Endothelial cell of umbilical vein (primary cell): Measurements from ENCODE around the gene RIPK4. TPM values are rescaled to one million over a fixed set of nuclear protein-coding genes. Genes with fewer than 3 reads are reported as not detected.

Experiments
- BruUV-seq: library from RNA; stranded (reverse); fragments of 400-500 nt; replicated peaks from 2 replicates; lab custom pipeline; 2021; lab: Mats Ljungman, UMichigan
- CTCF ChIA-PET: fragments of 300-600, 350-600 bp; sonication (Branson Sonifier 250); formaldehyde crosslinking; loops from one replicate; lab custom pipeline; 2021; ENCODE audit warnings: antibody characterized with exemption, inconsistent platforms; lab: Charles Lee
- POLR2A ChIA-PET: fragments of 300-600, 350-600 bp; sonication (Branson Sonifier 250); formaldehyde crosslinking; loops from one replicate; lab custom pipeline; 2021; ENCODE audit warnings: antibody characterized with exemption, inconsistent platforms; lab: Charles Lee
- DNase-seq: peaks from one replicate; pipeline ENCODE4 v3.0.0-alpha.2; 2011; ENCODE audit warnings: low read depth, low spot score
- FAIRE-seq: peaks from 2 replicates; lab custom pipeline; 2011; peaks lifted over from hg19 to GRCh38; lab: Jason Lieb, UNC
- H2AFZ ChIP-seq: 2 replicates; pipeline ENCODE4 v1.6.0; 2012; ENCODE audit warnings: low read depth, low read length, control low read depth, inconsistent platforms
- H3K27ac ChIP-seq: 2 replicates; pipeline ENCODE4 v1.5.1; 2011; ENCODE audit warnings: low read depth, mild to moderate bottlenecking, control low read depth, low read length, moderate library complexity; ENCODE audit not compliant: insufficient read depth
- H3K27me3 ChIP-seq, 2 experiments: 2 replicates each; pipeline versions ENCODE4 v1.6.0 to v1.6.1; 2011; ENCODE audit warnings: low read length in 2 of 2, mixed read lengths in 1 of 2; ENCODE audit not compliant: control insufficient read depth in 2 of 2, insufficient read depth in 2 of 2
- H3K36me3 ChIP-seq, 2 experiments: 2 replicates in 1 of 2; 3 replicates in 1 of 2; pipeline ENCODE4 v1.5.1; 2011; ENCODE audit warnings: low read length in 2 of 2, mild to moderate bottlenecking in 1 of 2, moderate library complexity in 1 of 2; ENCODE audit not compliant: control insufficient read depth in 2 of 2, insufficient read depth in 2 of 2; ENCODE audit errors: extremely low read depth in 1 of 2
- H3K4me1 ChIP-seq: 3 replicates; pipeline ENCODE4 v1.5.1; 2011; ENCODE audit warnings: mild to moderate bottlenecking, low read length; ENCODE audit not compliant: control insufficient read depth, insufficient read depth; ENCODE audit errors: extremely low read depth
- H3K4me2 ChIP-seq: 2 replicates; pipeline ENCODE4 v1.6.1; 2011; ENCODE audit warnings: low read length, control low read depth, mixed read lengths; ENCODE audit not compliant: insufficient read depth
- H3K4me3 ChIP-seq, 3 experiments: fragments of 200-600 bp in 1 of 3; sonication (generic), shearing (Covaris generic) in 1 of 3; replicated peaks in 1 of 3; 2 replicates each; pipeline ENCODE4 v1.5.1; 2011 to 2016; ENCODE audit warnings: control low read depth in 3 of 3, low read length in 3 of 3, mild to moderate bottlenecking in 2 of 3, inconsistent platforms in 1 of 3, low read depth in 1 of 3, moderate library complexity in 1 of 3; ENCODE audit not compliant: insufficient read depth in 1 of 3
- H3K79me2 ChIP-seq: 2 replicates; pipeline ENCODE4 v1.6.0; 2012; ENCODE audit warnings: low read length, inconsistent platforms; ENCODE audit not compliant: control insufficient read depth, insufficient read depth
- H3K9ac ChIP-seq: replicated peaks from 2 replicates; pipeline ENCODE3; 2011; ENCODE audit warnings: low read length, control low read depth; ENCODE audit not compliant: insufficient read depth; ENCODE audit errors: extremely low read depth
- H3K9me1 ChIP-seq: replicated peaks from 3 replicates; pipeline ENCODE4 v1.6.0; 2011; ENCODE audit warnings: mild to moderate bottlenecking, low read length; ENCODE audit not compliant: control insufficient read depth, insufficient read depth; ENCODE audit errors: extremely low read depth
- H3K9me3 ChIP-seq: replicated peaks from 2 replicates; pipeline ENCODE4 v1.5.1; 2012; ENCODE audit warnings: low read length, inconsistent platforms; ENCODE audit not compliant: control insufficient read depth, insufficient read depth
- H4K20me1 ChIP-seq: replicated peaks from 2 replicates; pipeline ENCODE3; 2011; ENCODE audit warnings: mild to moderate bottlenecking, low read length; ENCODE audit not compliant: control insufficient read depth, insufficient read depth; ENCODE audit errors: extremely low read depth
- EZH2 ChIP-seq: IDR thresholded peaks from 2 replicates; pipeline ENCODE4 v1.6.1; 2012; ENCODE audit warnings: borderline replicate concordance, low read depth, mild to moderate bottlenecking, moderate library complexity, low read length, inconsistent platforms; ENCODE audit not compliant: severe bottlenecking
- FOS ChIP-seq: IDR thresholded peaks from 2 replicates; pipeline ENCODE4 v1.6.1; 2011; ENCODE audit warnings: mild to moderate bottlenecking, low read length, moderate library complexity, borderline replicate concordance; ENCODE audit not compliant: insufficient read depth
- GATA2 ChIP-seq: IDR thresholded peaks from 2 replicates; pipeline ENCODE4 v1.7.0; 2011; ENCODE audit warnings: low read depth, mild to moderate bottlenecking, moderate library complexity, mixed read lengths, low read length; ENCODE audit not compliant: insufficient read length, insufficient read depth
- JUN ChIP-seq: IDR thresholded peaks from 2 replicates; pipeline ENCODE4 v1.6.1; 2011; ENCODE audit warnings: borderline replicate concordance, low read depth; ENCODE audit not compliant: insufficient read length, insufficient read depth
- MYC ChIP-seq: IDR thresholded peaks from one replicate; pipeline ENCODE4 v1.6.1; 2011; ENCODE audit warnings: mild to moderate bottlenecking, low read depth, low read length
- POLR2A ChIP-seq: IDR thresholded peaks from 2 replicates; pipeline ENCODE4 v1.6.1; 2012; ENCODE audit warnings: low read depth, mild to moderate bottlenecking, control low read depth, low read length
- POLR2AphosphoS5 ChIP-seq: IDR thresholded peaks from 2 replicates; pipeline ENCODE4 v1.6.1; 2012; ENCODE audit warnings: low read depth, mild to moderate bottlenecking, control low read depth, low read length, moderate library complexity; ENCODE audit not compliant: insufficient read depth
- dilution Hi-C: fragments of 300-500 bp; cut with MboI; formaldehyde crosslinking; loops from one replicate; pipeline ENCODE4 v1.15.0; 2019; ENCODE audit warnings: low sequenced_read_pairs; ENCODE audit not compliant: extremely low pct_ligation_motif_present
- intact Hi-C: fragments of 100-400 bp; cut with micrococcal nuclease; formaldehyde crosslinking; loops from one replicate; pipeline ENCODE4 v1.10.0; 2022
- polyA plus RNA-seq, 4 experiments: library from polyadenylated mRNA; depleted of rRNA in 3 of 4; stranded (reverse) in 3 of 4; unstranded in 1 of 4; fragments of >200 nt; gene quantifications; 2 replicates each; pipeline versions ENCODE4 v1.2.1 to v1.2.3, GENCODE V29; 2011 to 2012; ENCODE audit warnings: missing spikeins in 1 of 4
- total RNA-seq: library from RNA; stranded (reverse); gene quantifications from 2 replicates; pipeline ENCODE4 v1.2.3, GENCODE V29; 2021
- TF ChIP-seq, protein P1 (sequence below): IDR thresholded peaks from 2 replicates; pipeline ENCODE4 v1.6.1; 2011; ENCODE audit not compliant: insufficient read depth, insufficient read length
- TF ChIP-seq, protein P2 (sequence below), 2 donors: IDR thresholded peaks; 1 replicate in 1 of 2; 2 replicates in 1 of 2; pipeline ENCODE4 v1.5.1; 2011; ENCODE audit warnings: low read length in 2 of 2, mild to moderate bottlenecking in 2 of 2, moderate library complexity in 2 of 2, control low read depth in 1 of 2, inconsistent platforms in 1 of 2, low read depth in 1 of 2; ENCODE audit not compliant: insufficient read depth in 1 of 2; ENCODE audit errors: extremely low read depth in 1 of 2

The RIPK4 gene
- total and polyA plus RNA-seq, 2 donors (not counting 3 experiments of a cell fraction or from before 2014, with no cell fraction given), result not detected

- no peaks in the 10 kb centered on the region for H3K36me3 ChIP-seq
- FAIRE-seq (no peak), DNase-seq (no peak)
- no peaks in the 10 kb centered on the region for H3K9me1 ChIP-seq
- H3K4me1 ChIP-seq, result no peaks in the 10 kb centered on the region
- H3K27me3 ChIP-seq, result peaks cover 7 to 8% of the 10 kb centered on the region in 2 experiments
- CTCF ChIA-PET, result interaction anchor here (1.2 kb wide), 1 partner anchor 12 kb away, joined by 3 read pairs; no protein-coding TSS in a partner anchor
- H3K27ac ChIP-seq, result no peak overlapping the region
- POLR2A ChIA-PET, result no interaction called here
- no peaks in the 10 kb centered on the region for H3K9me3 ChIP-seq
- BruUV-seq, result no TSS peak
- intact Hi-C loops, result no loop called here
- H3K9ac ChIP-seq, result no peak overlapping the region
- H3K79me2 ChIP-seq, result no peaks in the 10 kb centered on the region
- H4K20me1 ChIP-seq, result no peaks in the 10 kb centered on the region
- no peak overlapping the region for H2AFZ ChIP-seq
- TF ChIP-seq POLR2AphosphoS5, result no peak
- no peak for TF ChIP-seq POLR2A
- TF ChIP-seq FOS, result no peak
- no peak for TF ChIP-seq JUN
- TF ChIP-seq GATA2, result no peak
- no peak for TF ChIP-seq EZH2
- no peak for TF ChIP-seq MYC
- TF ChIP-seq, protein P1, sequence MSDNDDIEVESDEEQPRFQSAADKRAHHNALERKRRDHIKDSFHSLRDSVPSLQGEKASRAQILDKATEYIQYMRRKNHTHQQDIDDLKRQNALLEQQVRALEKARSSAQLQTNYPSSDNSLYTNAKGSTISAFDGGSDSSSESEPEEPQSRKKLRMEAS, result no peak
- TF ChIP-seq, protein P2, sequence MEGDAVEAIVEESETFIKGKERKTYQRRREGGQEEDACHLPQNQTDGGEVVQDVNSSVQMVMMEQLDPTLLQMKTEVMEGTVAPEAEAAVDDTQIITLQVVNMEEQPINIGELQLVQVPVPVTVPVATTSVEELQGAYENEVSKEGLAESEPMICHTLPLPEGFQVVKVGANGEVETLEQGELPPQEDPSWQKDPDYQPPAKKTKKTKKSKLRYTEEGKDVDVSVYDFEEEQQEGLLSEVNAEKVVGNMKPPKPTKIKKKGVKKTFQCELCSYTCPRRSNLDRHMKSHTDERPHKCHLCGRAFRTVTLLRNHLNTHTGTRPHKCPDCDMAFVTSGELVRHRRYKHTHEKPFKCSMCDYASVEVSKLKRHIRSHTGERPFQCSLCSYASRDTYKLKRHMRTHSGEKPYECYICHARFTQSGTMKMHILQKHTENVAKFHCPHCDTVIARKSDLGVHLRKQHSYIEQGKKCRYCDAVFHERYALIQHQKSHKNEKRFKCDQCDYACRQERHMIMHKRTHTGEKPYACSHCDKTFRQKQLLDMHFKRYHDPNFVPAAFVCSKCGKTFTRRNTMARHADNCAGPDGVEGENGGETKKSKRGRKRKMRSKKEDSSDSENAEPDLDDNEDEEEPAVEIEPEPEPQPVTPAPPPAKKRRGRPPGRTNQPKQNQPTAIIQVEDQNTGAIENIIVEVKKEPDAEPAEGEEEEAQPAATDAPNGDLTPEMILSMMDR (IDR thresholded peaks at IDR 0.05; ENCODE audit: extremely low read depth in 1 of 2, insufficient read depth in 1 of 2, low read depth in 1 of 2, low read length in 2 of 2), result no peak
- H3K4me3 ChIP-seq, result no peak overlapping the region
- no peak overlapping the region for H3K4me2 ChIP-seq
- dilution Hi-C loops, result no loop called here
Observed at GRCh38 chr21:41731081-41731480, 35.8 kb downstream of the RIPK4 start.
